ENCODE results near the gene PAGE2.

GRCh38 chrX:55057675-55058249 lies 31.1 kb upstream of the PAGE2 start:
- no peak for TF ChIP-seq ZFP3 (CRISPR knock-in tag; IDR thresholded peaks at IDR 0.05)
- no peak for TF ChIP-seq PPARA (CRISPR knock-in tag; IDR thresholded peaks at IDR 0.05; ENCODE audit: borderline replicate concordance)
- TF ChIP-seq ZC3H10 (CRISPR knock-in tag; IDR thresholded peaks at IDR 0.05), result no peak
- no peak for TF ChIP-seq ZFP30 (CRISPR knock-in tag; IDR thresholded peaks at IDR 0.05)
- no peak for TF ChIP-seq CSDC2 (CRISPR knock-in tag; IDR thresholded peaks at IDR 0.05)
- TF ChIP-seq TCF4 (CRISPR knock-in tag; IDR thresholded peaks at IDR 0.05; ENCODE audit: borderline replicate concordance), result no peak
- no peak for TF ChIP-seq ZNF70 (CRISPR knock-in tag; IDR thresholded peaks at IDR 0.05)
- no peak for TF ChIP-seq RARB (CRISPR knock-in tag; IDR thresholded peaks at IDR 0.05)
- no peak for TF ChIP-seq TOX (CRISPR knock-in tag; IDR thresholded peaks at IDR 0.05; ENCODE audit: borderline replicate concordance)
- TF ChIP-seq PATZ1 (CRISPR knock-in tag; IDR thresholded peaks at IDR 0.05; ENCODE audit: borderline replicate concordance), result no peak
- TF ChIP-seq ARNTL (CRISPR knock-in tag; IDR thresholded peaks at IDR 0.05; ENCODE audit: borderline replicate concordance, low read depth), result no peak
- no peak for TF ChIP-seq CREB5 (CRISPR knock-in tag; IDR thresholded peaks at IDR 0.05; ENCODE audit: low read depth)
- TF ChIP-seq BACH2 (CRISPR knock-in tag; IDR thresholded peaks at IDR 0.05; ENCODE audit: borderline replicate concordance), result no peak

Measured in SK-N-SH treated with all-trans-retinoic acid at 6 μM for 48 hours (cell line).